GM19351 (cell line): ENCODE data around the gene ADCY3.

ENCODE experiments used
- ATAC-seq: cut with Tn5 transposase; IDR thresholded peaks from one replicate; pipeline ENCODE4 v1.9.1; 2021; ENCODE audit warnings: mild to moderate bottlenecking, moderate library complexity; ENCODE audit not compliant: unreplicated experiment

The ADCY3 gene

GRCh38 chr2:24920098-24920808, at the start of gene ADCY3:
ADCY3 (minus strand) TSS chr2:24920237; CDS start chr2:24918987, 1,250 bp downstream.
- peak; percentile 56 for ATAC-seq

- no peak for ATAC-seq
These were observed 49.7 kb upstream of the ADCY3 start for GRCh38 chr2:24969784-24970183.

- no peak for ATAC-seq
These were observed 41.9 kb upstream of the ADCY3 start for GRCh38 chr2:24961903-24962302.

GRCh38 chr2:24959761-24960160, 39.7 kb upstream of the ADCY3 start:
- ATAC-seq = no peak

GRCh38 chr2:24958411-24958935, 38.4 kb upstream of the ADCY3 start:
- ATAC-seq = no peak

- no peak for ATAC-seq
These were observed 37.9 kb upstream of the ADCY3 start for GRCh38 chr2:24957976-24958375.

- no peak for ATAC-seq
These were observed 37.2 kb upstream of the ADCY3 start for GRCh38 chr2:24957221-24957620.

- no peak for ATAC-seq
These were observed 35.9 kb upstream of the ADCY3 start for GRCh38 chr2:24955921-24956320.

- no peak for ATAC-seq
These were observed 35.2 kb upstream of the ADCY3 start for GRCh38 chr2:24955232-24955631.

- ATAC-seq = no peak
These were observed 30.1 kb upstream of the ADCY3 start for GRCh38 chr2:24950102-24950501.

- ATAC-seq = no peak
These were observed 28.5 kb upstream of the ADCY3 start for GRCh38 chr2:24948506-24948905.

GRCh38 chr2:24947561-24948157, 27.6 kb upstream of the ADCY3 start:
- ATAC-seq = no peak

GRCh38 chr2:24945907-24946306, 25.9 kb upstream of the ADCY3 start:
- no peak for ATAC-seq

GRCh38 chr2:24943427-24944053, 23.5 kb upstream of the ADCY3 start:
- ATAC-seq = no peak

- ATAC-seq = no peak
These were observed 19.3 kb upstream of the ADCY3 start for GRCh38 chr2:24939353-24939752.

- no peak for ATAC-seq
These were observed 17.2 kb upstream of the ADCY3 start for GRCh38 chr2:24937236-24937635.

GRCh38 chr2:24935145-24935544, 15.1 kb upstream of the ADCY3 start:
- no peak for ATAC-seq

GRCh38 chr2:24932715-24933114, 12.7 kb upstream of the ADCY3 start:
- ATAC-seq = no peak

- peak; percentile 91 for ATAC-seq
These were observed 10.7 kb upstream of the ADCY3 start for GRCh38 chr2:24930768-24931167.

- ATAC-seq = no peak
These were observed 9.2 kb upstream of the ADCY3 start for GRCh38 chr2:24929230-24929629.

- ATAC-seq = no peak
These were observed 8.0 kb upstream of the ADCY3 start for GRCh38 chr2:24928036-24928435.
